Calu3 (cell line): Measurements from ENCODE around the gene LRP2. TPM values are rescaled to one million over a fixed set of nuclear protein-coding genes. Genes with fewer than 3 reads are reported as not detected.
A peak's percentile ranks its signal among the peaks of the same experiment; 100 is the strongest.

Experiments used
- BruUV-seq: library from RNA; stranded (reverse); fragments of 400-500 nt; replicated peaks from 2 replicates; lab custom pipeline; 2021; lab: Mats Ljungman, UMichigan
- CTCF ChIA-PET: fragments of 300-600 bp; sonication (Branson Sonifier 250); formaldehyde crosslinking; loops from one replicate; lab custom pipeline; 2022; ENCODE audit warnings: antibody characterized with exemption; lab: Charles Lee
- DNase-seq: peaks from one replicate; pipeline ENCODE4 v3.0.0; 2022
- H3K27ac Mint-ChIP-seq: one replicate; pipeline ENCODE4 v1.8.0; 2022; ENCODE audit warnings: mixed read lengths; ENCODE audit not compliant: unreplicated experiment
- H3K27me3 Mint-ChIP-seq: one replicate; pipeline ENCODE4 v1.8.0; 2022; ENCODE audit warnings: mixed read lengths; ENCODE audit not compliant: unreplicated experiment
- H3K36me3 Mint-ChIP-seq: one replicate; pipeline ENCODE4 v1.8.0; 2022; ENCODE audit warnings: mild to moderate bottlenecking, moderate library complexity, mixed read lengths; ENCODE audit not compliant: insufficient read depth, unreplicated experiment
- H3K4me1 Mint-ChIP-seq: one replicate; pipeline ENCODE4 v1.8.0; 2022; ENCODE audit warnings: mild to moderate bottlenecking, low read depth, mixed read lengths; ENCODE audit not compliant: unreplicated experiment
- H3K4me3 Mint-ChIP-seq: one replicate; pipeline ENCODE4 v1.8.0; 2022; ENCODE audit warnings: mild to moderate bottlenecking, low read depth, moderate library complexity, mixed read lengths; ENCODE audit not compliant: unreplicated experiment
- H3K9me3 Mint-ChIP-seq: one replicate; pipeline ENCODE4 v1.8.0; 2022; ENCODE audit warnings: low read depth, mixed read lengths; ENCODE audit not compliant: unreplicated experiment
- CTCF ChIP-seq: fragments of 200-600 bp; IDR thresholded peaks from one replicate; pipeline ENCODE4 v1.8.0; 2022; ENCODE audit warnings: antibody characterized with exemption; ENCODE audit not compliant: unreplicated experiment
- intact Hi-C: fragments of 100-400 bp; cut with micrococcal nuclease; formaldehyde crosslinking; loops from one replicate; pipeline ENCODE4 v1.10.0; 2022; ENCODE audit not compliant: unreplicated experiment
- total RNA-seq: library from RNA; stranded (reverse); gene quantifications from 2 replicates; pipeline ENCODE4 v1.2.3, GENCODE V29; 2022

LRP2 gene
- total RNA-seq, 1 experiment from 2014 or later = 0.66 TPM

- no peak for TF ChIP-seq CTCF
- CTCF ChIA-PET = no interaction called here
- intact Hi-C loops = no loop called here
- Mint-ChIP-seq H3K4me3 (no peak overlapping the region), H3K36me3 (no peaks in the 10 kb centered on the region), H3K27ac (no peak overlapping the region), H3K27me3 (peaks cover 19% of the 10 kb centered on the region), H3K9me3 (no peaks in the 10 kb centered on the region), H3K4me1 (peaks cover 10% of the 10 kb centered on the region)
- no TSS peak for BruUV-seq
- DNase-seq = no peak
These were observed 176.6 kb downstream of the LRP2 start for GRCh38 chr2:169185711-169186110.

GRCh38 chr2:169184074-169184473 lies 178.3 kb downstream of the LRP2 start:
- Mint-ChIP-seq H3K27me3 (peaks cover 6% of the 10 kb centered on the region), H3K36me3 (no peaks in the 10 kb centered on the region), H3K4me3 (no peak overlapping the region), H3K4me1 (peaks cover 10% of the 10 kb centered on the region), H3K27ac (no peak overlapping the region), H3K9me3 (no peaks in the 10 kb centered on the region)
- peak; percentile 3 for DNase-seq
- no peak for TF ChIP-seq CTCF
- no TSS peak for BruUV-seq
- intact Hi-C loops = no loop called here
- CTCF ChIA-PET = interaction anchor here (0.5 kb wide), 1 partner anchor 187 kb away, joined by 4 read pairs; no protein-coding TSS in a partner anchor

GRCh38 chr2:169182573-169182972 lies 179.8 kb downstream of the LRP2 start:
- intact Hi-C loops = no loop called here
- no peaks in the 10 kb centered on the region for H3K36me3 Mint-ChIP-seq
- H3K9me3 Mint-ChIP-seq = no peaks in the 10 kb centered on the region
- no peak overlapping the region for H3K27ac Mint-ChIP-seq
- peaks cover 10% of the 10 kb centered on the region for H3K4me1 Mint-ChIP-seq
- no peak overlapping the region for H3K4me3 Mint-ChIP-seq
- no peaks in the 10 kb centered on the region for H3K27me3 Mint-ChIP-seq
- no peak for TF ChIP-seq CTCF
- no TSS peak for BruUV-seq
- DNase-seq = no peak
- CTCF ChIA-PET = no interaction called here

- no peaks in the 10 kb centered on the region for H3K9me3 Mint-ChIP-seq
- BruUV-seq = no TSS peak
- no peak overlapping the region for H3K4me3 Mint-ChIP-seq
- TF ChIP-seq CTCF = no peak
- H3K36me3 Mint-ChIP-seq = no peaks in the 10 kb centered on the region
- no peak overlapping the region for H3K27ac Mint-ChIP-seq
- intact Hi-C loops = no loop called here
- H3K4me1 Mint-ChIP-seq = peaks cover 2% of the 10 kb centered on the region
- no peak for DNase-seq
- H3K27me3 Mint-ChIP-seq = no peaks in the 10 kb centered on the region
- CTCF ChIA-PET = no interaction called here
These were observed 183.4 kb downstream of the LRP2 start for GRCh38 chr2:169178804-169179390.
